Thymus (tissue), 11 donors: ENCODE data around the gene PITPNB. TPM values are rescaled to one million over a fixed set of nuclear protein-coding genes. Genes with fewer than 3 reads are reported as not detected.
A peak's percentile ranks its signal among the peaks of the same experiment; 100 is the strongest.

ENCODE experiments used
- DNase-seq, 9 donors: peaks; one replicate each; pipeline ENCODE4 v3.0.0-alpha.2; 2013; ENCODE audit warnings: low spot score in 9 of 9, low read depth in 6 of 9, missing footprints in 1 of 9
- H3K27ac ChIP-seq, 2 donors: one replicate each; pipeline ENCODE4 v1.5.1; 2013; ENCODE audit warnings: control low read depth in 1 of 2, low read depth in 1 of 2, low read length in 1 of 2, mild to moderate bottlenecking in 1 of 2, moderate library complexity in 1 of 2
- H3K27me3 ChIP-seq, 2 donors: one replicate each; pipeline ENCODE4 v1.5.1; 2013; ENCODE audit warnings: low read length in 1 of 2; ENCODE audit not compliant: control insufficient read depth in 2 of 2, insufficient read depth in 1 of 2
- H3K36me3 ChIP-seq, 2 donors: one replicate each; pipeline ENCODE4 v1.5.1; 2013; ENCODE audit warnings: low read length in 1 of 2, mild to moderate bottlenecking in 1 of 2, moderate library complexity in 1 of 2; ENCODE audit not compliant: control insufficient read depth in 2 of 2, insufficient read depth in 2 of 2
- H3K4me1 ChIP-seq, 2 donors: one replicate each; pipeline ENCODE4 v1.5.1; 2013; ENCODE audit warnings: low read length in 2 of 2; ENCODE audit not compliant: control insufficient read depth in 2 of 2, insufficient read depth in 2 of 2
- H3K4me3 ChIP-seq, 2 donors: one replicate each; pipeline ENCODE4 v1.5.1; 2013; ENCODE audit warnings: low read length in 2 of 2, control low read depth in 1 of 2, mild to moderate bottlenecking in 1 of 2
- H3K9me3 ChIP-seq, 2 donors: one replicate each; pipeline ENCODE4 v1.5.1; 2013; ENCODE audit warnings: low read length in 1 of 2, mild to moderate bottlenecking in 1 of 2; ENCODE audit not compliant: control insufficient read depth in 2 of 2, insufficient read depth in 1 of 2
- WGBS: extraction: QIAGEN DNeasy Blood & Tissue Kit; methylation state at CpG from one replicate; pipeline ENCODE4 v1.1.7; 2013; 5-methylcytosine and 5-hydroxymethylcytosine counted together
- polyA plus RNA-seq: library from polyadenylated mRNA; stranded (reverse); fragments of 200-250 nt; gene quantifications from one replicate; pipeline ENCODE4 v1.2.3, GENCODE V29; 2013
- total RNA-seq: library from RNA; stranded (reverse); fragments of 120-200 nt; gene quantifications from one replicate; pipeline ENCODE4 v1.2.4, GENCODE V29; 2013
- donor health status: healthy.

Gene PITPNB
- total and polyA plus RNA-seq, 2 donors: 14.1 to 37.3 TPM

- WGBS: over 99% methylated on average over 2 of the region's 2 CpGs
- Histone ChIP-seq H3K27me3 (no peaks in the 10 kb centered on the region), H3K9me3 (no peaks in the 10 kb centered on the region), H3K27ac (no peak overlapping the region), H3K4me1 (no peaks in the 10 kb centered on the region), H3K4me3 (no peak overlapping the region), H3K36me3 (peaks cover 27 to 41% of the 10 kb centered on the region in 2 donors)
- DNase-seq: no peak
Observed at GRCh38 chr22:27870234-27871191, 48.5 kb downstream of the PITPNB start.

- Histone ChIP-seq H3K4me1 (no peaks in the 10 kb centered on the region), H3K27me3 (no peaks in the 10 kb centered on the region), H3K27ac (no peak overlapping the region), H3K36me3 (peaks cover 27 to 38% of the 10 kb centered on the region in 2 donors), H3K4me3 (no peak overlapping the region), H3K9me3 (no peaks in the 10 kb centered on the region)
- WGBS: 90% methylated on average over 6 of the region's 6 CpGs
- DNase-seq: no peak
Observed at GRCh38 chr22:27868732-27869282, 50.2 kb downstream of the PITPNB start.

- H3K4me1 ChIP-seq: no peaks in the 10 kb centered on the region
- no peak for DNase-seq
- no peak overlapping the region for H3K27ac ChIP-seq
- no peak overlapping the region for H3K4me3 ChIP-seq
- WGBS: 92% methylated on average over 5 of the region's 5 CpGs
- no peaks in the 10 kb centered on the region for H3K27me3 ChIP-seq
- peaks cover 23 to 31% of the 10 kb centered on the region in 2 donors for H3K36me3 ChIP-seq
- H3K9me3 ChIP-seq: no peaks in the 10 kb centered on the region
Observed at GRCh38 chr22:27867953-27868731, 50.9 kb downstream of the PITPNB start.

GRCh38 chr22:27867085-27867952 lies 51.7 kb downstream of the PITPNB start:
- Histone ChIP-seq H3K27ac (no peak overlapping the region), H3K4me3 (no peak overlapping the region), H3K36me3 (peaks cover 20 to 28% of the 10 kb centered on the region in 2 donors), H3K27me3 (no peaks in the 10 kb centered on the region), H3K4me1 (no peaks in the 10 kb centered on the region), H3K9me3 (no peaks in the 10 kb centered on the region)
- no peak for DNase-seq
- 67% methylated on average over 4 of the region's 4 CpGs for WGBS

- peaks cover 16 to 19% of the 10 kb centered on the region in 2 donors for H3K36me3 ChIP-seq
- H3K4me3 ChIP-seq: no peak overlapping the region
- 94% methylated on average over 7 of the region's 7 CpGs for WGBS
- no peaks in the 10 kb centered on the region for H3K9me3 ChIP-seq
- no peaks in the 10 kb centered on the region for H3K27me3 ChIP-seq
- peak overlapping the region in 1 of 2 donors; percentile 53 for H3K27ac ChIP-seq
- H3K4me1 ChIP-seq: no peaks in the 10 kb centered on the region
- DNase-seq: no peak
Observed at GRCh38 chr22:27866135-27867084, 52.6 kb downstream of the PITPNB start.

GRCh38 chr22:27865496-27865895 lies 53.6 kb downstream of the PITPNB start:
- H3K4me3 ChIP-seq: no peak overlapping the region
- H3K27me3 ChIP-seq: no peaks in the 10 kb centered on the region
- no peak overlapping the region for H3K27ac ChIP-seq
- peaks cover 14 to 17% of the 10 kb centered on the region in 2 donors for H3K36me3 ChIP-seq
- 63% methylated on average over 6 of the region's 6 CpGs for WGBS
- DNase-seq: no peak
- no peaks in the 10 kb centered on the region for H3K4me1 ChIP-seq
- H3K9me3 ChIP-seq: no peaks in the 10 kb centered on the region

- no peaks in the 10 kb centered on the region for H3K27me3 ChIP-seq
- 98% methylated on average over 2 of the region's 2 CpGs for WGBS
- H3K27ac ChIP-seq: no peak overlapping the region
Observed at GRCh38 chr22:27863556-27863955, 55.5 kb downstream of the PITPNB start.

GRCh38 chr22:27863001-27863400 lies 56.1 kb downstream of the PITPNB start:
- Histone ChIP-seq H3K27ac (no peak overlapping the region), H3K4me1 (no peaks in the 10 kb centered on the region), H3K36me3 (peaks cover 15 to 23% of the 10 kb centered on the region in 2 donors)

More at GRCh38 chr22:27863556-27863955, 55.5 kb downstream of the PITPNB start:
- no peak for DNase-seq
- Histone ChIP-seq H3K36me3 (peaks cover 20 to 22% of the 10 kb centered on the region in 2 donors), H3K4me1 (no peaks in the 10 kb centered on the region), H3K9me3 (no peaks in the 10 kb centered on the region), H3K4me3 (no peak overlapping the region)

More at GRCh38 chr22:27863001-27863400, 56.1 kb downstream of the PITPNB start:
- DNase-seq: no peak
- WGBS: 97% methylated on average over 1 of the region's 1 CpG
- Histone ChIP-seq H3K4me3 (no peak overlapping the region), H3K27me3 (no peaks in the 10 kb centered on the region), H3K9me3 (no peaks in the 10 kb centered on the region)
